Measurements from ENCODE around the gene NLGN1. TPM values are rescaled to one million over a fixed set of nuclear protein-coding genes. Genes with fewer than 3 reads are reported as not detected.

The NLGN1 gene
- total RNA-seq, 1 experiment from 2014 or later = 5.2 TPM

DNA sequence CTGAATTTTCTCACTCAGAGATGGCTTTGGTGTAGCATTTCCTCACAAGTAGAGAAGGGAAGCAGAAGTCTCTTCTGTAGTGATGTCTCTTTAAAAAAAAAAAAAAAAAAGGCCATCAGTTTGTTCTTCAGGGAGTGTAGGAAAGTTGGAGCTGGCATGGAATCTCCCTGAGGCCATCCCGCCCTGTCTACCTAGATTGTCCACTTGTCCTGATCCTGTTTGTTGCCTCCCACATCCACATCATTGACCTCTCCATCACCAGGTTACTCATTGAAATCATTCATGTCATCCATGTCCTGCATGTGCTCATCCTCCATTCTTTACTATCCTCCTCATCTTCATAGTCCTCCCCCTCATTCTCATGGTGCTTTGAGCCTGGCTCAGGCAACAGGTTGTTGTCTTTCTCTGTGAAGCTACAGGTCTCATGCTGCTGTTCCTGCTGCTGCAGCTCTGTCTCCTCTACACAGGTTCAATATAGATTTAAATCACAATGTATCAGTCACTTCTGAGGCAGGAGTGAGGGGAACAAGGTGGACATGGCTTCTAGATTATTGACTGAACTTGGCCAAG, 905.3 kb downstream of the NLGN1 start:
- TF ChIP-seq, protein P1, sequence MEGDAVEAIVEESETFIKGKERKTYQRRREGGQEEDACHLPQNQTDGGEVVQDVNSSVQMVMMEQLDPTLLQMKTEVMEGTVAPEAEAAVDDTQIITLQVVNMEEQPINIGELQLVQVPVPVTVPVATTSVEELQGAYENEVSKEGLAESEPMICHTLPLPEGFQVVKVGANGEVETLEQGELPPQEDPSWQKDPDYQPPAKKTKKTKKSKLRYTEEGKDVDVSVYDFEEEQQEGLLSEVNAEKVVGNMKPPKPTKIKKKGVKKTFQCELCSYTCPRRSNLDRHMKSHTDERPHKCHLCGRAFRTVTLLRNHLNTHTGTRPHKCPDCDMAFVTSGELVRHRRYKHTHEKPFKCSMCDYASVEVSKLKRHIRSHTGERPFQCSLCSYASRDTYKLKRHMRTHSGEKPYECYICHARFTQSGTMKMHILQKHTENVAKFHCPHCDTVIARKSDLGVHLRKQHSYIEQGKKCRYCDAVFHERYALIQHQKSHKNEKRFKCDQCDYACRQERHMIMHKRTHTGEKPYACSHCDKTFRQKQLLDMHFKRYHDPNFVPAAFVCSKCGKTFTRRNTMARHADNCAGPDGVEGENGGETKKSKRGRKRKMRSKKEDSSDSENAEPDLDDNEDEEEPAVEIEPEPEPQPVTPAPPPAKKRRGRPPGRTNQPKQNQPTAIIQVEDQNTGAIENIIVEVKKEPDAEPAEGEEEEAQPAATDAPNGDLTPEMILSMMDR (conservative IDR thresholded peaks at IDR 0.05) = no peak

More for the DNA sequence above, 905.3 kb downstream of the NLGN1 start:
- peak overlapping the region; percentile 51 for H4K8ac ChIP-seq (replicated peaks; ENCODE audit: insufficient read length, low read depth, low read length)
- no peak overlapping the region for H3K4ac ChIP-seq (ENCODE audit: low read depth, low read length)
- H3K9ac ChIP-seq (ENCODE audit: extremely low read depth, insufficient read length, low read length) = no peak overlapping the region
- Mint-ChIP-seq H3K27ac (no peak overlapping the region), H3K9me3 (no peaks in the 10 kb centered on the region; a peak in 1 of 5 replicates), H3K4me1 (peaks cover 5 to 11% of the 10 kb centered on the region in 2 experiments; a peak in 3 of 4 replicates), H3K27me3 (ENCODE audit: low read depth) (no peaks in the 10 kb centered on the region), H3K36me3 (ENCODE audit: insufficient read depth in 1 of 3, low read depth in 3 of 3) (no peaks in the 10 kb centered on the region), H3K4me3 (no peak overlapping the region)
- no peak overlapping the region for H3K23ac ChIP-seq (ENCODE audit: insufficient read length, low read depth, low read length)
- no peak overlapping the region for H2BK12ac ChIP-seq (ENCODE audit: insufficient read length, low read depth, low read length)
- no peaks in the 10 kb centered on the region for H3K79me1 ChIP-seq (ENCODE audit: insufficient read depth, low read depth, low read length, poor library complexity, severe bottlenecking)
- no peaks in the 10 kb centered on the region; the same call in 1 of the 2 replicates for H3K27me3 ChIP-seq (ENCODE audit: insufficient read depth, low read length)
- H2AFZ ChIP-seq (ENCODE audit: low read length) = no peak overlapping the region
- WGBS (ENCODE audit: extremely low coverage, insufficient read length, low lambda C conversion rate) = no CpG with 5 or more reads among the region's 1 CpG
- H3K23me2 ChIP-seq (ENCODE audit: insufficient read length, low read depth, low read length, poor library complexity, severe bottlenecking) = no peaks in the 10 kb centered on the region
- no peak overlapping the region for H2BK120ac ChIP-seq (ENCODE audit: low read depth, low read length, poor library complexity, severe bottlenecking)
- H3K4me2 ChIP-seq (ENCODE audit: insufficient read depth, insufficient read length, low read length) = no peak overlapping the region
- peaks cover 3% of the 10 kb centered on the region; the same call in 1 of the 2 replicates for H3K4me1 ChIP-seq (ENCODE audit: insufficient read depth, low read length)
- H3K27ac ChIP-seq (ENCODE audit: insufficient read length, low read depth, low read length) = no peak overlapping the region
- no peaks in the 10 kb centered on the region for H4K20me1 ChIP-seq (ENCODE audit: control insufficient read depth, insufficient read depth, insufficient read length)
- H3T11ph ChIP-seq (ENCODE audit: low read length) = no peak overlapping the region
- H3K9me3 ChIP-seq (ENCODE audit: control insufficient read depth, low read depth, low read length) = no peaks in the 10 kb centered on the region
- no peak for DNase-seq
- H3K14ac ChIP-seq (ENCODE audit: insufficient read depth, low read length) = no peak overlapping the region
- H3K56ac ChIP-seq (ENCODE audit: insufficient read length, low read depth, low read length) = no peak overlapping the region
- H2BK20ac ChIP-seq (ENCODE audit: low read depth, low read length, poor library complexity, severe bottlenecking) = no peak overlapping the region
- no peak overlapping the region for H4K91ac ChIP-seq (ENCODE audit: insufficient read length, low read depth, low read length)
- no peak overlapping the region for H2BK5ac ChIP-seq (ENCODE audit: insufficient read length, low read length)
- no peak overlapping the region for H2BK15ac ChIP-seq (ENCODE audit: low read depth, low read length)
- no peaks in the 10 kb centered on the region for H3K79me2 ChIP-seq (ENCODE audit: insufficient read depth, low read length)
- no peak overlapping the region for H3K18ac ChIP-seq (ENCODE audit: insufficient read length, low read depth, low read length)
- H4K5ac ChIP-seq (ENCODE audit: insufficient read length, low read depth, low read length) = no peak overlapping the region
- H2AK5ac ChIP-seq (ENCODE audit: insufficient read length, low read length) = no peak overlapping the region

All from H9 (cell line).